ENCODE results near the gene ASB13. TPM values are rescaled to one million over a fixed set of nuclear protein-coding genes. Genes with fewer than 3 reads are reported as not detected.

ASB13 gene
- total and polyA plus RNA-seq, 10 of the 15 experiments (the other 5 are each of a cell fraction or from before 2014, with no cell fraction given): 0.02 to 0.59 (median 0.10) TPM; not detected in 2

DNA sequence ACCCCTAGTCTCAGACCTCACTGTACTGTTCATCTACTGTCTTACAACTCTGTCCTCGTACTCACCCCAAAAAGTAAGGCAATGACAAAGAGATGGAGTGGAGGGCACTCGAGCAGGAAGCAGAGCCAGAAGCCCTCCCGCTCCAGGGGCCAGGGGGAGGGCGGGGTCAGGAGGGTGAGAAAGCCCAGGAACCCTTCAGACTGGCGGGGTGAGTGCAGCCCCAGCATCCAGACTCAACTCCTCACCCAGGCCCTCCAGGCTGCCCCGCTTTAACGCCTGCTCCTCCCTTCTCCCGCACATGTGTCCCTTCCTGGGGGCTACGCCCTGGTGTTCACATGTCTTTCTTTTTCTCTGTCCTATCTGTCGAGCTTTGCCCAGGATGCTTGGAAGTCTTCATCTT, 75.6 kb downstream of the ASB13 start:
- POLR2A ChIA-PET: no interaction called here
- SMC1A ChIA-PET (ENCODE audit: uncharacterized antibody, unreplicated experiment): no interaction called here
- RAD21 ChIA-PET (ENCODE audit: unreplicated experiment): no interaction called here

More for the DNA sequence above, 75.6 kb downstream of the ASB13 start:
- ATAC-seq (no peak), DNase-seq (ENCODE audit: low read depth, low spot score) (no peak), FAIRE-seq (no peak)
- H4K20me1 ChIP-seq (ENCODE audit: control insufficient read depth, insufficient read depth): no peaks in the 10 kb centered on the region
- CTCF ChIA-PET: interaction anchor here (1.2 kb wide), 1 partner anchor 10 kb away, joined by 3 read pairs; no protein-coding TSS in a partner anchor
- no peak overlapping the region for H2AFZ ChIP-seq (ENCODE audit: control insufficient read depth, low read depth, low read length)
- intact Hi-C loops (cut with micrococcal nuclease; ENCODE audit: unreplicated experiment): no loop called here
- H3K27me3 ChIP-seq (replicated peaks in 1 of 2; ENCODE audit: control insufficient read depth in 2 of 2, insufficient read depth in 2 of 2, low read length in 1 of 2): peaks cover 2 to 5% of the 10 kb centered on the region in 2 experiments; a peak in 2 of 4 replicates
- H3K27ac ChIP-seq (ENCODE audit: control insufficient read depth, insufficient read depth): no peak overlapping the region
- peaks cover 3% of the 10 kb centered on the region; the same call in 1 of the 2 replicates for H3K4me1 ChIP-seq (ENCODE audit: control insufficient read depth, insufficient read depth, low read length)
- H3K79me2 ChIP-seq (ENCODE audit: control insufficient read depth, insufficient read depth, low read length): no peaks in the 10 kb centered on the region
- BruUV-seq (replicated peaks): no TSS peak
- H3K4me2 ChIP-seq (ENCODE audit: control insufficient read depth, insufficient read depth): no peak overlapping the region
- no peak overlapping the region for H3K9ac ChIP-seq (ENCODE audit: control insufficient read depth, insufficient read depth, low read length)
- no peak for TF ChIP-seq MTA3 (IDR thresholded peaks at IDR 0.05; ENCODE audit: borderline replicate concordance, low read length)
- TF ChIP-seq, protein P1, sequence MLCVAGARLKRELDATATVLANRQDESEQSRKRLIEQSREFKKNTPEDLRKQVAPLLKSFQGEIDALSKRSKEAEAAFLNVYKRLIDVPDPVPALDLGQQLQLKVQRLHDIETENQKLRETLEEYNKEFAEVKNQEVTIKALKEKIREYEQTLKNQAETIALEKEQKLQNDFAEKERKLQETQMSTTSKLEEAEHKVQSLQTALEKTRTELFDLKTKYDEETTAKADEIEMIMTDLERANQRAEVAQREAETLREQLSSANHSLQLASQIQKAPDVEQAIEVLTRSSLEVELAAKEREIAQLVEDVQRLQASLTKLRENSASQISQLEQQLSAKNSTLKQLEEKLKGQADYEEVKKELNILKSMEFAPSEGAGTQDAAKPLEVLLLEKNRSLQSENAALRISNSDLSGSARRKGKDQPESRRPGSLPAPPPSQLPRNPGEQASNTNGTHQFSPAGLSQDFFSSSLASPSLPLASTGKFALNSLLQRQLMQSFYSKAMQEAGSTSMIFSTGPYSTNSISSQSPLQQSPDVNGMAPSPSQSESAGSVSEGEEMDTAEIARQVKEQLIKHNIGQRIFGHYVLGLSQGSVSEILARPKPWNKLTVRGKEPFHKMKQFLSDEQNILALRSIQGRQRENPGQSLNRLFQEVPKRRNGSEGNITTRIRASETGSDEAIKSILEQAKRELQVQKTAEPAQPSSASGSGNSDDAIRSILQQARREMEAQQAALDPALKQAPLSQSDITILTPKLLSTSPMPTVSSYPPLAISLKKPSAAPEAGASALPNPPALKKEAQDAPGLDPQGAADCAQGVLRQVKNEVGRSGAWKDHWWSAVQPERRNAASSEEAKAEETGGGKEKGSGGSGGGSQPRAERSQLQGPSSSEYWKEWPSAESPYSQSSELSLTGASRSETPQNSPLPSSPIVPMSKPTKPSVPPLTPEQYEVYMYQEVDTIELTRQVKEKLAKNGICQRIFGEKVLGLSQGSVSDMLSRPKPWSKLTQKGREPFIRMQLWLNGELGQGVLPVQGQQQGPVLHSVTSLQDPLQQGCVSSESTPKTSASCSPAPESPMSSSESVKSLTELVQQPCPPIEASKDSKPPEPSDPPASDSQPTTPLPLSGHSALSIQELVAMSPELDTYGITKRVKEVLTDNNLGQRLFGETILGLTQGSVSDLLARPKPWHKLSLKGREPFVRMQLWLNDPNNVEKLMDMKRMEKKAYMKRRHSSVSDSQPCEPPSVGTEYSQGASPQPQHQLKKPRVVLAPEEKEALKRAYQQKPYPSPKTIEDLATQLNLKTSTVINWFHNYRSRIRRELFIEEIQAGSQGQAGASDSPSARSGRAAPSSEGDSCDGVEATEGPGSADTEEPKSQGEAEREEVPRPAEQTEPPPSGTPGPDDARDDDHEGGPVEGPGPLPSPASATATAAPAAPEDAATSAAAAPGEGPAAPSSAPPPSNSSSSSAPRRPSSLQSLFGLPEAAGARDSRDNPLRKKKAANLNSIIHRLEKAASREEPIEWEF (IDR thresholded peaks at IDR 0.05; ENCODE audit: insufficient replicate concordance, low read depth, low read length): no peak
- no peak for TF ChIP-seq JUND (IDR thresholded peaks at IDR 0.05; ENCODE audit: low read depth, low read length)
- no peak for TF ChIP-seq PML (IDR thresholded peaks at IDR 0.05; ENCODE audit: low read length)
- TF ChIP-seq NFYA (IDR thresholded peaks at IDR 0.05; ENCODE audit: borderline replicate concordance, low read depth, low read length): no peak
- TF ChIP-seq POLR2A (IDR thresholded peaks at IDR 0.05; ENCODE audit: low read depth, low read length): no peak
- no peak for TF ChIP-seq NBN (IDR thresholded peaks at IDR 0.05)
- no peak for TF ChIP-seq FOXM1 (IDR thresholded peaks at IDR 0.05; ENCODE audit: low read depth, low read length)
- TF ChIP-seq, protein P2, sequence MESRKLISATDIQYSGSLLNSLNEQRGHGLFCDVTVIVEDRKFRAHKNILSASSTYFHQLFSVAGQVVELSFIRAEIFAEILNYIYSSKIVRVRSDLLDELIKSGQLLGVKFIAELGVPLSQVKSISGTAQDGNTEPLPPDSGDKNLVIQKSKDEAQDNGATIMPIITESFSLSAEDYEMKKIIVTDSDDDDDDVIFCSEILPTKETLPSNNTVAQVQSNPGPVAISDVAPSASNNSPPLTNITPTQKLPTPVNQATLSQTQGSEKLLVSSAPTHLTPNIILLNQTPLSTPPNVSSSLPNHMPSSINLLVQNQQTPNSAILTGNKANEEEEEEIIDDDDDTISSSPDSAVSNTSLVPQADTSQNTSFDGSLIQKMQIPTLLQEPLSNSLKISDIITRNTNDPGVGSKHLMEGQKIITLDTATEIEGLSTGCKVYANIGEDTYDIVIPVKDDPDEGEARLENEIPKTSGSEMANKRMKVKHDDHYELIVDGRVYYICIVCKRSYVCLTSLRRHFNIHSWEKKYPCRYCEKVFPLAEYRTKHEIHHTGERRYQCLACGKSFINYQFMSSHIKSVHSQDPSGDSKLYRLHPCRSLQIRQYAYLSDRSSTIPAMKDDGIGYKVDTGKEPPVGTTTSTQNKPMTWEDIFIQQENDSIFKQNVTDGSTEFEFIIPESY (IDR thresholded peaks at IDR 0.05): no peak
- in situ Hi-C loops (cut with MboI): no loop called here
- WGBS (ENCODE audit: insufficient coverage, insufficient replicate concordance, low lambda C conversion rate, missing lambda C conversion rate): 39% methylated on average over 10 of the region's 10 CpGs
- H3K4me3 ChIP-seq: no peak overlapping the region
- H3K36me3 ChIP-seq (ENCODE audit: control insufficient read depth in 2 of 2, insufficient read depth in 2 of 2, low read length in 1 of 2): no peaks in the 10 kb centered on the region
- H3K9me3 ChIP-seq (replicated peaks; ENCODE audit: control insufficient read depth, insufficient read depth, low read length): peaks cover 1% of the 10 kb centered on the region; the same call in 1 of the 3 replicates
